HK-2 (cell line): ENCODE results near the gene FBXL17.
"Not testable (repeated sequence)": the region's sequence is repeated elsewhere in the genome, so short reads cannot be mapped to it uniquely, and the experiment has no call there.

Experiments
- DNase-seq: peaks from one replicate; pipeline ENCODE4 v3.0.0-alpha.2; 2018; ENCODE audit not compliant: unreplicated experiment

The FBXL17 gene

DNA sequence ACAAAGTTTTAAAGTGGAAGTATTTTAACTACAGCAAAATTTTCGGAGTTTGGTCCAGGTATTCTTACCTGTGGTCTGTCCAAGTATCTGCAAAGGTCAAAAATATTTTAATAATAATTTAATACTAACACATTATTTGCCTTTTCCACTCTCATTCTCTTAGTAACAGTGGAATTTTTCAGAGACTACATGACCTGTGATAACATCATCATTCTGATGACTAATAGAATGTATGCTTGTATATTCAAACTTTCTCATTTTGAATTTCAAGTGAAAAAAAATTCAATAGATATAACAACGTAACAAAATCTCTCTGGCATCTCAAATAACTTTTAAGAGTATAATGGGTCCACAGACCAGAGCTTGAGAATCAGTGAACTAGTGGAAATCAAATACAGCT lies 78.3 kb downstream of the FBXL17 start:
- DNase-seq, result no peak

DNA sequence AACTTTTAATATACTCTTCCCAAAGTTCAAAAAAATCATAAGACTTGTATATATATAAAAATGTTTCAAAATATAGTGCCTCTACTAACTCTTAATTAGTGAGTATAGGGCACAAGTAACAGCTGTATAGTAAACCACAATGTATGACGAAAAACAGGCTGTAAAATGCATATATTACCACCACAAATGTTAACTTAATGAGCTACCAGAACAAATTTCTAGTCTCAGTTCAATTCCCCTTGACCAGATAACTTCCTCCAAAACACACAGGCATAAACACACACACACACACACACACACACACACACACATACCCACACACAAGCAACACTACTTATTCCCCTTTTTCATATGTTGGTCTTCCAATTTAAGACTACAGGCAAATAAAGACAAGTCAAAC lies 78.8 kb downstream of the FBXL17 start:
- DNase-seq, result no peak

- DNase-seq, result no peak
These were observed 84.8 kb downstream of the FBXL17 start for GRCh38 chr5:108297042-108297601.

DNA sequence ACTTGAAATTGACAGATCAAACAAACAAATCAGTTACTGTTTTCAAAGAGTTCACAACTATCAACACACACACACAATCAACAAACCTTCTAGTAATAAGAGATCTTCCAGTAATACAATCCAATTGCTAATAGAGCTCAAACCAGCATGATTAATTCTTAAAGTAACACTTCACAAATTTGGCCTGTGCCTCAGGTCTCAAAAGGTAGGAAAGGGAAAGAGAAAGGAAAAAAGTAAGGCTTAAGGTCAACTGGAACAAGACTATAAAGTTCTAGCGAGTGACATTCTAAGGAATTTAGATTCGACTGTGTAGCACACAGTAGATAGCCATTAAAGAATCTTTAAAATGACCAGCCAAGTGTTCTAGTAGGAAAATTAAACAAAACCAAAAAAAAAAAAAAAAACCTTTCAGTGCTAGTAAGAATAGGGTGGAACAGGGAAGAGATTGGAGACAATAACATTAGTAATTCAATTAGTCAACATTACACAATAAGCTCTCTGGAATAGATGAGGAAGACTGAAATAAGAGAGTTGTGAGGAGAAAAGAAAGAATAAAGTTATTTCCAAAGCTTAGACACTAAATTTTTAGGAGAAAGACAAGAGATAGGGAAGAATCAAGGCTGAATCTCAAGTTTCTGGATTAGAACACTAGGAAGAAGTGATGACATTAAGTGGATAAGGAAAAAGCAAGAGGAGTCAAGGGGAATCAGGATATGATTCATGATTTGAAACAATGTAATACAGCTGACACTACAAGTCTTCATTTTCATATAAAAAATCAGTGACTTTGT lies 86.1 kb downstream of the FBXL17 start:
- DNase-seq, result no peak

DNA sequence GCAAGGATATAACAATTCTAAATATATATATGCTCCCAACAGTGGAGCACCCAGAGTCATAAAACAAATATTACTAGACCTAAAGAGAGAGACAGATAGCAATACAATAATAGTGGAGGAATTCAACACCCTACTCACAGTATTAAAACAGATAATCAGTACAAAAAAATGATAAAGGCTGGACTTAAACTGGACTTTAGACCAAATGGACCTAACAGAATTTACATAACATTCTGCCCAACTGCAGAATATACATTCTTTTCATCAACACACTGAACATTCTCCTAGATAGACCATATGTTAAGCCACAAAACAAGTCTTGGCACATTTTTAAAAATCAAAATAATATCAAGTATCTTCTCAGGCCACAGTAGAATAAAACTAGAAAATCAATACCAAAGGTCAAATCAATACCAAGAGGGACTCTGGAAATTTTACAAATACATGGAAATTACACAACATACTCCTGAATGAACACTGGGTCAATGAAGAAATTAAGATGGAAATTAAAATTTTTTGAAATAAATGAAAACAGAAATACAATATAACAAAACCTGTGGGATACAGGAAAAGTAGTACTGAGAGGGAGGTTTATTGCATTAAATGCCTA lies 100.8 kb downstream of the FBXL17 start:
- DNase-seq, result no peak

DNA sequence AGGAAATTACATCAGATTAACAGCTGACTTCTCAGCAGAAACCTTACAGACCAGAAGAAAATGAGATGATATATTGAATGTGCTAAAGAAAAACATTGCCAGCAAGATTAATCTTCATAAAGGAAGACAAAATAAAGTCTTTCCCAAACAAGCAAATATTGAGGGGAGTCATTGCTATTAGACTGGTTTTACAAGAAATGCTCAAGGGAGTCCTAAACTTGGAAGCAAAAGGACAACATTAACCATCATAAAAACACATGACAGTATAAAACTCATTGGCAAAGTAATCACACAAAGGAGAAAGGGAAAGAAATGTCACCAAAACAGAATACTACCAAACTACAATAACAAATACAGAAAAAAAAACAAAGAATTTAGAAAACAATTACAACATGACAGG lies 101.7 kb downstream of the FBXL17 start:
- DNase-seq, result no peak

DNA sequence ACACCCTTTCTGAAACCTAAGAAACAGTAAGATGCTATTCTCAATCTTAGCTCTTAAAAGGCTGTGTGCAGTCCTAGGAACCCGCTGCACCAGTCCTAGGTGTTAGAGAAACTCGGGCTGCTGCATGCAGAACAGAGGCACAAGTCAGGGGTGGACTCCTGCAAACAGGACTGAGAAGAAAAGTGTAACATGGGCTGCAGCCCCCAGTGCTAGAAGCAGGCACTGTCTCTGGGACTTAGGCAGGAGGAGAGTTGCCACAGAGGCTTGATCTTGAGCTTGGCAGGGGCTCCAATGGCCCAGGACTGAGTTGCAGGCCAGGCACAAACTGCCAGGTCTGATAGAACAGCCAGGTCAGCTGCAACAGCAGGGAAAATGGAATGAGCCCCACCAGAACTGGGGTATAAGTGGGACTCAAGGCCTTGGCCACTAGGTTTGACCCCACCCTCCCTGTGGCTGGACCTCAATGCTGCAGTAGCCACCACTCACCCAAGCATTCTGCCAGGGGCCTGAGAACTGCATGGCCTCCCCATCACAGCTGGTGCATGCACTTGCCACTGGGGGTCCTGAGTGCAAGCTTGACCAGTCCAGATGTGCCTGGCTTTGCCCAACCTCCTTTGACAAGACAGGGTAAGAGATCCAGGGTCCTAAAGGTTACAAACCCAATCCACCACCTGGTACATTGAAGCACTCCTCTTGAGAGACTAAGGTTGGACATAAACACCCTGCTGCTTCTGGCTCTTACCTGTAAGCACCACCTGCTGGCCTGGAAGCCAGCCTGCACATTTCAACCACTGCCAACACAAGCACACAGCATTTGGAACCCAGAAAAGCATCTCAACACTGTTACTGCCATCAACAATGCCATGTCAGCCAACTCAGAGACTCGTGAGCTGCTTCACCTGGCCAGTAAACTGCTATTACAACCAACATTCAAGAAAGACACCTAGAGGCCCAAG lies 103.3 kb downstream of the FBXL17 start:
- no peak for DNase-seq

GRCh38 chr5:108276187-108277050 lies 105.5 kb downstream of the FBXL17 start:
- no peak for DNase-seq

DNA sequence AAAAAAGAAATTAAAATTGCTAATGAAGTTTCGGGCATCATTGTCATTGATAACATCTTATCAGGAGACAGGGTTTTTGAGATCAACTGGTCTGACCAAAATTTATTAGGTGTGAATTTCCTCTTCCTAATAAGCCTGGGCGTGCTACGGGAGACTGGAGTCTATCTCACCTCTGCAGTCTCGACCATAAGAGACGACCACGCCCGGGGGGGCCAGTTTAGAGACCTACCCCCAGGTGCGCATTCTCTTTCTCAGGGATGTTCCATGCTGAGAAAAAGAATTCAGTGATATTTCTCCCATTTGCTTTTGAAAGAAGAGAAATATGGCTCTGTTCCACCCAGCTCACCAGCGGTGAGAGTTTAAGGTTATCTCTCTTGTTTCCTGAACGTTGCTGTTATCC lies 107.8 kb downstream of the FBXL17 start:
- not testable (repeated sequence) for DNase-seq

DNA sequence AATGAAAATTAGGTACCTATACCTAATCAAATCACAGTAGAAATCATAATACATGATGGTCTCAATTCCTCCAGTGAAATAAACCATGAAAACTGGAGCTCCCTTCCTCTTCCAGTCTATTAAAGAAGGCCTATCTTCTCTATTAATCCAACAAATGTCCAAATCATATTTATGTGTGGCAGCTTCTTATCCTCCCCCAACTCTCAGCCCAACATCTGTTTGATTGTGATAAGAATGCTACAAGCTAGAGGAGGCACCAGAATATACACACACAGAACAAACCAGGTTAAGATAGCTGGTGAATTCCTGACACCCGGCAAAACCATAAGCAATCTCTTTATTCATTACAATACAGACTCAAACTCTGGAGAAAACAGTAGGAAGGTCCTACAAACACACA lies 110.8 kb downstream of the FBXL17 start:
- no peak for DNase-seq

GRCh38 chr5:108266242-108266641 lies 115.7 kb downstream of the FBXL17 start:
- DNase-seq, result no peak

GRCh38 chr5:108264533-108264932 lies 117.4 kb downstream of the FBXL17 start:
- no peak for DNase-seq

GRCh38 chr5:108263338-108263737 lies 118.6 kb downstream of the FBXL17 start:
- no peak for DNase-seq

GRCh38 chr5:108260858-108261170 lies 121.1 kb downstream of the FBXL17 start:
- DNase-seq, result no peak

GRCh38 chr5:108260117-108260857 lies 121.6 kb downstream of the FBXL17 start:
- peak; percentile 52 for DNase-seq

- DNase-seq, result no peak
These were observed 122.6 kb downstream of the FBXL17 start for GRCh38 chr5:108259306-108259705.

- no peak for DNase-seq
These were observed 123.9 kb downstream of the FBXL17 start for GRCh38 chr5:108257996-108258395.

DNA sequence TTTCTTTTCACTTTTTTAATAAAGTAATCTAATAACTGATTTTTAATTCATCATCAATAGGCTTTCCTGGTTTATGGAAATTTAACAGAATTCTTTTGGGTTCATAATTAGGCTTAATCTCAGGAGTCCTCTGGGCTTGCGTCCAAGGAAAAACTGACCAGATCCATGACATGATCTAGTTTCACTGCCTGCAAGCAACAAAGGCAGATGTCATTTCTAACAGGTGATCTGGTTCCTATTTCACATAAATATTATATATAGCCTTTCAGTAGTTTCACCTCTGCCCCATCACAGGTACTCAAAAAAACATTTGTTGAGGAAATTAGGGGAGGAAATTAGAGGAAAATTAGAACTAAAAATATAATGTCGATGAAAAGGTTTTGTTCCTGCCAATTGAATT lies 126.4 kb downstream of the FBXL17 start:
- DNase-seq, result no peak

DNA sequence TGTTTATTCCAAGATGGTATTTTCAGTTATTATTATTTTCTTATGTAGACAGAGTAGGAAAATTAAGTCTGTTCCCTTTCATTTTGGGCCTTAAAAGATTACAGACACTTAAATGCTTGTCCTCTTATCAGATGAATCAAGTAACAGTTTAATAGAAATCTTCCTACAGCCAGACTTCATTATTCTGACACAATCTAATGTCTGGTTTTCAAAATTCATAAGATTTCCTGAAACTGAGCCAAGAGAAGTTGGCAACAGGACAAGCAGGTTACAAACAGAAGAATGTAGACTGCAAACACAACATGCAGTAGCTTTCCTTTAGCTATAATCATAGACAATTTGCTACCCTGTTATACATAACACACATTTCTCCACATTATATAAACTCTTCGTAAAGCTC lies 130.5 kb downstream of the FBXL17 start:
- no peak for DNase-seq

DNA sequence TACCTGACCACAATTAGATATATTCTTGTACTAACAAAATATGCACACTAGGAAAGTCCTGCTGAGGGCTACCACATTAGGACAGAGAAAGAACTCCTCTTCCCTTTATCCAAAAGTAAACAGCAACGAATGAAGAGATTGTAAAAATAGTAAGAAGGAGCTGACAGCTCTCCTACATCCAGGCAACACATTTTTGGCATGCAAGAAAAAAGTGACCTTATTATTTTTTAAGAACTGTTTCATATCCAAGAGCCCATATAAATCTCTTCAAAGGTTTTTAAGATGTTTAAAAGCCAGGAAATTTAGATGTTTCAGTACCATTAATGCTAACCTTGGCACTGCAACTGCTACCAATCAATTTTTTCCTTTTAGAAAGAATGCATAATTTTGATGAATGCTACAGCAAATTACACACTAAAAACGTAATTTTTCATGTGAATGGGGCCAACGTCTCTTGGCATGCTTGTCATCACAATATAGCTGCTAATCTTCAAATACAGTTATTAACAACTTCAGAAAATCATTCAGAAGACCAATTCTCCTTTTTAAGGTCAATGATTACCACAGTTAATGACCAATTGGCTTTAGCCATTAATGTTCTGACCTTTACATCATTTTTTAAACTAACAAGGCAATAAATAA lies 132.0 kb downstream of the FBXL17 start:
- DNase-seq, result no peak
